ENCODE measurements around the gene CAPZA1.

The CAPZA1 gene

GRCh38 chr1:112697781-112698201, 78.2 kb downstream of the CAPZA1 start:
- Histone ChIP-seq H3K4me3 (ENCODE audit: low read length) (no peak overlapping the region), H3K36me3 (ENCODE audit: insufficient read depth, low read depth, low read length) (peaks cover 74% of the 10 kb centered on the region), H3K9me3 (ENCODE audit: insufficient read depth, low read depth, low read length) (no peaks in the 10 kb centered on the region), H3K9ac (ENCODE audit: low read depth, low read length) (no peak overlapping the region), H3K27me3 (ENCODE audit: insufficient read depth, low read length) (peaks cover 28% of the 10 kb centered on the region), H3K4me1 (ENCODE audit: insufficient read depth, low read length) (peaks cover 30% of the 10 kb centered on the region), H3K27ac (ENCODE audit: low read length) (no peak overlapping the region)

- Histone ChIP-seq H3K4me1 (ENCODE audit: insufficient read depth, low read length) (peaks cover 31% of the 10 kb centered on the region), H3K36me3 (ENCODE audit: insufficient read depth, low read depth, low read length) (peaks cover 72% of the 10 kb centered on the region), H3K9me3 (ENCODE audit: insufficient read depth, low read depth, low read length) (no peaks in the 10 kb centered on the region), H3K9ac (ENCODE audit: low read depth, low read length) (no peak overlapping the region), H3K27ac (ENCODE audit: low read length) (no peak overlapping the region), H3K27me3 (ENCODE audit: insufficient read depth, low read length) (peaks cover 36% of the 10 kb centered on the region), H3K4me3 (ENCODE audit: low read length) (no peak overlapping the region)
These were observed 79.0 kb downstream of the CAPZA1 start for GRCh38 chr1:112698366-112699310.

GRCh38 chr1:112699425-112700144, 80.0 kb downstream of the CAPZA1 start:
- Histone ChIP-seq H3K36me3 (ENCODE audit: insufficient read depth, low read depth, low read length) (peaks cover 62% of the 10 kb centered on the region), H3K4me3 (ENCODE audit: low read length) (no peak overlapping the region), H3K9me3 (ENCODE audit: insufficient read depth, low read depth, low read length) (no peaks in the 10 kb centered on the region), H3K27me3 (ENCODE audit: insufficient read depth, low read length) (peaks cover 45% of the 10 kb centered on the region), H3K27ac (ENCODE audit: low read length) (no peak overlapping the region), H3K9ac (ENCODE audit: low read depth, low read length) (no peak overlapping the region), H3K4me1 (ENCODE audit: insufficient read depth, low read length) (peaks cover 39% of the 10 kb centered on the region)

GRCh38 chr1:112700290-112701226, 80.9 kb downstream of the CAPZA1 start:
- H3K27me3 ChIP-seq (ENCODE audit: insufficient read depth, low read length), result peaks cover 46% of the 10 kb centered on the region
- peaks cover 44% of the 10 kb centered on the region for H3K4me1 ChIP-seq (ENCODE audit: insufficient read depth, low read length)
- no peak overlapping the region for H3K4me3 ChIP-seq (ENCODE audit: low read length)
- H3K27ac ChIP-seq (ENCODE audit: low read length), result no peak overlapping the region
- H3K9ac ChIP-seq (ENCODE audit: low read depth, low read length), result 0 out of 2 replicates have a peak overlapping the region, but pooled peaks have one; percentile 11
- H3K9me3 ChIP-seq (ENCODE audit: insufficient read depth, low read depth, low read length), result no peaks in the 10 kb centered on the region
- peaks cover 53% of the 10 kb centered on the region for H3K36me3 ChIP-seq (ENCODE audit: insufficient read depth, low read depth, low read length)

GRCh38 chr1:112701227-112702066, 81.8 kb downstream of the CAPZA1 start:
- Histone ChIP-seq H3K4me3 (ENCODE audit: low read length) (no peak overlapping the region), H3K4me1 (ENCODE audit: insufficient read depth, low read length) (peaks cover 49% of the 10 kb centered on the region), H3K27ac (ENCODE audit: low read length) (no peak overlapping the region), H3K27me3 (ENCODE audit: insufficient read depth, low read length) (peaks cover 55% of the 10 kb centered on the region), H3K9ac (ENCODE audit: low read depth, low read length) (no peak overlapping the region), H3K9me3 (ENCODE audit: insufficient read depth, low read depth, low read length) (no peaks in the 10 kb centered on the region), H3K36me3 (ENCODE audit: insufficient read depth, low read depth, low read length) (peaks cover 47% of the 10 kb centered on the region)

- Histone ChIP-seq H3K9me3 (ENCODE audit: insufficient read depth, low read depth, low read length) (no peaks in the 10 kb centered on the region), H3K27me3 (ENCODE audit: insufficient read depth, low read length) (peaks cover 55% of the 10 kb centered on the region), H3K4me3 (ENCODE audit: low read length) (no peak overlapping the region), H3K36me3 (ENCODE audit: insufficient read depth, low read depth, low read length) (peaks cover 41% of the 10 kb centered on the region), H3K27ac (ENCODE audit: low read length) (no peak overlapping the region), H3K9ac (ENCODE audit: low read depth, low read length) (no peak overlapping the region), H3K4me1 (ENCODE audit: insufficient read depth, low read length) (peaks cover 49% of the 10 kb centered on the region)
These were observed 82.4 kb downstream of the CAPZA1 start for GRCh38 chr1:112702067-112702395.

GRCh38 chr1:112702420-112703261, 83.0 kb downstream of the CAPZA1 start:
- no peak overlapping the region for H3K4me3 ChIP-seq (ENCODE audit: low read length)
- H3K9ac ChIP-seq (ENCODE audit: low read depth, low read length), result no peak overlapping the region
- peaks cover 58% of the 10 kb centered on the region for H3K27me3 ChIP-seq (ENCODE audit: insufficient read depth, low read length)
- H3K36me3 ChIP-seq (ENCODE audit: insufficient read depth, low read depth, low read length), result peaks cover 36% of the 10 kb centered on the region
- no peaks in the 10 kb centered on the region for H3K9me3 ChIP-seq (ENCODE audit: insufficient read depth, low read depth, low read length)
- H3K4me1 ChIP-seq (ENCODE audit: insufficient read depth, low read length), result peaks cover 51% of the 10 kb centered on the region
- H3K27ac ChIP-seq (ENCODE audit: low read length), result no peak overlapping the region

- H3K27ac ChIP-seq (ENCODE audit: low read length), result no peak overlapping the region
- H3K36me3 ChIP-seq (ENCODE audit: insufficient read depth, low read depth, low read length), result peaks cover 26% of the 10 kb centered on the region
- H3K27me3 ChIP-seq (ENCODE audit: insufficient read depth, low read length), result peaks cover 68% of the 10 kb centered on the region
- peaks cover 46% of the 10 kb centered on the region for H3K4me1 ChIP-seq (ENCODE audit: insufficient read depth, low read length)
- no peak overlapping the region for H3K9ac ChIP-seq (ENCODE audit: low read depth, low read length)
- no peak overlapping the region for H3K4me3 ChIP-seq (ENCODE audit: low read length)
- H3K9me3 ChIP-seq (ENCODE audit: insufficient read depth, low read depth, low read length), result no peaks in the 10 kb centered on the region
These were observed 84.1 kb downstream of the CAPZA1 start for GRCh38 chr1:112703706-112704105.

- peaks cover 40% of the 10 kb centered on the region for H3K4me1 ChIP-seq (ENCODE audit: insufficient read depth, low read length)
- H3K27me3 ChIP-seq (ENCODE audit: insufficient read depth, low read length), result peaks cover 65% of the 10 kb centered on the region
- no peaks in the 10 kb centered on the region for H3K9me3 ChIP-seq (ENCODE audit: insufficient read depth, low read depth, low read length)
- peak overlapping the region; percentile 66 for H3K4me3 ChIP-seq (ENCODE audit: low read length)
- H3K9ac ChIP-seq (ENCODE audit: low read depth, low read length), result peak overlapping the region; percentile 68
- H3K27ac ChIP-seq (ENCODE audit: low read length), result no peak overlapping the region
- peaks cover 21% of the 10 kb centered on the region for H3K36me3 ChIP-seq (ENCODE audit: insufficient read depth, low read depth, low read length)
These were observed 84.8 kb downstream of the CAPZA1 start for GRCh38 chr1:112704391-112704933.
